GM19372 (cell line): Measurements from ENCODE around the gene UBE2E2.

Source experiments
- ATAC-seq: cut with Tn5 transposase; IDR thresholded peaks from one replicate; pipeline ENCODE4 v1.9.1; 2021; ENCODE audit warnings: mild to moderate bottlenecking, low read depth, moderate library complexity; ENCODE audit not compliant: unreplicated experiment

The UBE2E2 gene

GRCh38 chr3:23376516-23377248 is 173.6 kb downstream of the UBE2E2 start:
- ATAC-seq, result no peak

GRCh38 chr3:23377928-23378672 is 175.0 kb downstream of the UBE2E2 start:
- no peak for ATAC-seq

- no peak for ATAC-seq
Measured at GRCh38 chr3:23383875-23384274, 180.7 kb downstream of the UBE2E2 start.

GRCh38 chr3:23385327-23385726 is 182.2 kb downstream of the UBE2E2 start:
- ATAC-seq, result no peak

- ATAC-seq, result no peak
Measured at GRCh38 chr3:23387286-23387918, 184.3 kb downstream of the UBE2E2 start.

GRCh38 chr3:23389089-23389488 is 186.0 kb downstream of the UBE2E2 start:
- ATAC-seq, result no peak

GRCh38 chr3:23389686-23390085 is 186.6 kb downstream of the UBE2E2 start:
- ATAC-seq, result no peak

GRCh38 chr3:23390446-23390845 is 187.3 kb downstream of the UBE2E2 start:
- no peak for ATAC-seq

GRCh38 chr3:23390989-23391553 is 187.9 kb downstream of the UBE2E2 start:
- ATAC-seq, result no peak

- no peak for ATAC-seq
Measured at GRCh38 chr3:23395115-23395514, 192.0 kb downstream of the UBE2E2 start.

- no peak for ATAC-seq
Measured at GRCh38 chr3:23396746-23397145, 193.6 kb downstream of the UBE2E2 start.

GRCh38 chr3:23399221-23399620 is 196.1 kb downstream of the UBE2E2 start:
- no peak for ATAC-seq

GRCh38 chr3:23402728-23403492 is 199.8 kb downstream of the UBE2E2 start:
- no peak for ATAC-seq

GRCh38 chr3:23404246-23404645 is 201.1 kb downstream of the UBE2E2 start:
- ATAC-seq, result no peak

- peak; percentile 45 for ATAC-seq
Measured at GRCh38 chr3:23405081-23405480, 202.0 kb downstream of the UBE2E2 start.

GRCh38 chr3:23406601-23407000 is 203.5 kb downstream of the UBE2E2 start:
- no peak for ATAC-seq

GRCh38 chr3:23418026-23418425 is 214.9 kb downstream of the UBE2E2 start:
- no peak for ATAC-seq

GRCh38 chr3:23421811-23422516 is 218.8 kb downstream of the UBE2E2 start:
- ATAC-seq, result peak; percentile 41

- ATAC-seq, result peak; percentile 74
Measured at GRCh38 chr3:23422517-23422851, 219.4 kb downstream of the UBE2E2 start.

- ATAC-seq, result no peak
Measured at GRCh38 chr3:23425410-23425809, 222.3 kb downstream of the UBE2E2 start.
